ENCODE results near the gene TOP2A.

The TOP2A gene, protein sequence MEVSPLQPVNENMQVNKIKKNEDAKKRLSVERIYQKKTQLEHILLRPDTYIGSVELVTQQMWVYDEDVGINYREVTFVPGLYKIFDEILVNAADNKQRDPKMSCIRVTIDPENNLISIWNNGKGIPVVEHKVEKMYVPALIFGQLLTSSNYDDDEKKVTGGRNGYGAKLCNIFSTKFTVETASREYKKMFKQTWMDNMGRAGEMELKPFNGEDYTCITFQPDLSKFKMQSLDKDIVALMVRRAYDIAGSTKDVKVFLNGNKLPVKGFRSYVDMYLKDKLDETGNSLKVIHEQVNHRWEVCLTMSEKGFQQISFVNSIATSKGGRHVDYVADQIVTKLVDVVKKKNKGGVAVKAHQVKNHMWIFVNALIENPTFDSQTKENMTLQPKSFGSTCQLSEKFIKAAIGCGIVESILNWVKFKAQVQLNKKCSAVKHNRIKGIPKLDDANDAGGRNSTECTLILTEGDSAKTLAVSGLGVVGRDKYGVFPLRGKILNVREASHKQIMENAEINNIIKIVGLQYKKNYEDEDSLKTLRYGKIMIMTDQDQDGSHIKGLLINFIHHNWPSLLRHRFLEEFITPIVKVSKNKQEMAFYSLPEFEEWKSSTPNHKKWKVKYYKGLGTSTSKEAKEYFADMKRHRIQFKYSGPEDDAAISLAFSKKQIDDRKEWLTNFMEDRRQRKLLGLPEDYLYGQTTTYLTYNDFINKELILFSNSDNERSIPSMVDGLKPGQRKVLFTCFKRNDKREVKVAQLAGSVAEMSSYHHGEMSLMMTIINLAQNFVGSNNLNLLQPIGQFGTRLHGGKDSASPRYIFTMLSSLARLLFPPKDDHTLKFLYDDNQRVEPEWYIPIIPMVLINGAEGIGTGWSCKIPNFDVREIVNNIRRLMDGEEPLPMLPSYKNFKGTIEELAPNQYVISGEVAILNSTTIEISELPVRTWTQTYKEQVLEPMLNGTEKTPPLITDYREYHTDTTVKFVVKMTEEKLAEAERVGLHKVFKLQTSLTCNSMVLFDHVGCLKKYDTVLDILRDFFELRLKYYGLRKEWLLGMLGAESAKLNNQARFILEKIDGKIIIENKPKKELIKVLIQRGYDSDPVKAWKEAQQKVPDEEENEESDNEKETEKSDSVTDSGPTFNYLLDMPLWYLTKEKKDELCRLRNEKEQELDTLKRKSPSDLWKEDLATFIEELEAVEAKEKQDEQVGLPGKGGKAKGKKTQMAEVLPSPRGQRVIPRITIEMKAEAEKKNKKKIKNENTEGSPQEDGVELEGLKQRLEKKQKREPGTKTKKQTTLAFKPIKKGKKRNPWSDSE (N-terminal part only)

DNA sequence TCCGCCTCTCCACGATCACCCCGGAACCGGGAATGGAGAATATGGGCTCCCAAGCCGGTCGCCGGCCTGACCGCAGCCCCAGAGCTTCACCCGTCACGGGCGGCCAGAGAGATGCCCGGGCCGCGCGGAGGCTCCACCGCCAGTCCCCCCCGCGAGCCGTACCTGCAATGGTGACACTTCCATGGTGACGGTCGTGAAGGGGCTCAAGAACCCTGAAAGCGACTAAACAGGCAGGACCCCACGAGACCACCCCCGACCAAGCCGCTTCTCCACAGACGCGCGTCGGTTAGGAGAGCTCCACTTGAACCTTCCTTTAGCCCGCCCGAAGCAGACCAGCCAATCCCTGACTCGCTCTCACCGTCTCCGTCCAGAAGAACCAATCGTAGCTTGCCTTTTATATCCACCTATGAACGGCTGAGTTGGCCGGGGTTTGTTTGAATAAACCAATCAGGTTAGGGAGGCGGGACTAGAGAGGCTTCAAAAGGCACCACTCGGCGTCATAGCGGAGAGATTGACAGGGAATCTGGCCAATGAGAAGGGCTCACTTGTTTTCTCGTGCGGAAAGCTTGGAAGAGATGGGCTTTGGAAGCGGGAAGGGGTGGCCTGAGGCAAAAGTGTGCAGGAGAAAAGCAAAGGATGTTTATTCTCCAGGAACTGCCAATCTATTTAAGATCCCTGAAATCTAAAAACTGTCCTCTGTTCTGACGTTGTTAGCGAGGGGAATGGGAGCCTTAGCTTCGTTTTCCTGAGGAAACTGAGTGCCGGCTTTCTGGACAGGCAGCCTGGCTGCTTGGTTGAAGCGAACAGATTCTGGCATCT, at the start of gene TOP2A:
Gene TOP2A, minus strand, starts transcription at position 288 of the 819 bp plus-strand sequence. Its CDS starts 105 bp downstream, at position 183.
- peak; percentile 99 for DNase-seq

DNA sequence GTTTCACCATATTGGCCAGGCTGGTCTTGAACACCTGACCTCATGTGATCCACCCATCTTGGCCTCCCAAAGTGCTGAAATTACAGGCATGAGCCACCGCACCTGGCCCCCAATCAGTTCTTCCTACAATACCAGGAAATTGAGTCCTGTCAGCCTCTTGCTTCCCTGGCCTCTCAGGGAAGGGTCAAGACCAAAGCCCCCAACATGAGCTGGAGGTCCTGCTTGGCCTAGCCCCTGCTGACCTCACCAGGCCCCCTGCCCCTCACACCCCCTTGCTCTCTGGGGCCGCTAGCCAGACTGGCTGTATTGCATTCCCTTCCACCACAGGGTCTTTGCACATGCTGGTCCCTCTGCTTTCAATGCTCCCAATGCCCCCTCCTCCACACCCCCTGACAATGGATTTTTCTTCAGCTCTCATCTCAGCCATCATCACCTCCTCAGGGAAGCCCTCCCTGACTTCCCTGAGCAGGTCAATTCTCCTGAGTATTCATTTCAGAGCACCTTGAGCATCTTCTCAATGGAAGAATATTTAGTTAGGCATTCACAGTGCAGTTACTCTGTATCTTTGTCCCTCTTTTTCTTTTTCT, 49.7 kb upstream of the TOP2A start:
- DNase-seq, result no peak

DNA sequence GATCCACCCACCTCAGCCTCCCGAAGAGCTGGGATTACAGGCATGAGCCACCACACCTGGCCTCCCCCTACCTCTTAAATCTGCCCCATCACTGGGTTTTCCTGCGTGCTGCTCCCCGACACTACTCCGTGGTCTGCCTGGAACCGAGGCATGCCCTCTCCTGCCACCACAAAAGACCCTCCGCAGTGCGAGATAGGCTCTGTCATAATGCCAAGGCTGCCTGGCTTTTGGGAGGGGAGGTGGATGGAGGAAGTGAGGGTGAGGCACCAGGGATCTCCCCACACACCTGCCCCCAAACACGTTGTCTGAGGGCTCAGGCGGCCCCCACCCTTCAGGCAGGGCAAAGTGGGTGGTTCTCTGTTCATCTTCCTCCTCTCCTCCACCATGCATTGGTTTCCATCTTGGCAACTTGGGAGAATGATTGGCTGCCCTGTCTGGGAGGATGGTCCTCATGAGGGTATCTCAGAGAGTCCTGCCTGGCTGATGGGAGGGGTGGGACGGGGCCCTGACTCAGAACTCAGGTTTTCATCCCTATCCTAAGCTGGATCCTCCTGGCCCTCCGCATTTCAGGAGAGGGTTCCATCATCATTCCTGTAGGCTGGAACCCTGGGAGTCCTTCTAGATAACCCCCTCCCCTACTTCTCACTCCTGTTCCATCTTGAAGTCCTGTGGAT, 48.7 kb upstream of the TOP2A start:
- no peak for DNase-seq

DNA sequence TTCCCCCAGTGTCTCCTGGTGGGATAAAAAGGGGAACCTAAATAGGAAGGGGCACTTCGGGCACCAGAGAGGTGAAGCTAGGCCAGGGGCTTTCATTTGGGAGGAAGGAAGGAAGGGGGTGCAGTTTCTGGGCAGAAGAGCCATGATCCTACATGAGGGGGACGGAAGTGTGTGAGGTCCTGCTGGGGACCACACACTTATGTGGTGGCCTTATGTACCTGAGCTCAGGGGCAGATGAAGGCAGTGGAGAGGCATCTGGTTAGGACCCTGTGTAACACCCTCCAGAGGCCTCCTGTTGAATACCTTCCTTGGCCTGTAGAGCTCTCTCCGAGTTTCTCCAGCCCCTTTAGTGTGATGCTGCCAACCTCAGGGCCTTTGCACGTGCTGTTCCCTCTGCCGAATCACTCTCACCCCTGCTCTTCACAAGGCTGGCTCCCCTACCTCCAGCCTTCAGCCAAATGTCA, 46.7 kb upstream of the TOP2A start:
- DNase-seq, result no peak

DNA sequence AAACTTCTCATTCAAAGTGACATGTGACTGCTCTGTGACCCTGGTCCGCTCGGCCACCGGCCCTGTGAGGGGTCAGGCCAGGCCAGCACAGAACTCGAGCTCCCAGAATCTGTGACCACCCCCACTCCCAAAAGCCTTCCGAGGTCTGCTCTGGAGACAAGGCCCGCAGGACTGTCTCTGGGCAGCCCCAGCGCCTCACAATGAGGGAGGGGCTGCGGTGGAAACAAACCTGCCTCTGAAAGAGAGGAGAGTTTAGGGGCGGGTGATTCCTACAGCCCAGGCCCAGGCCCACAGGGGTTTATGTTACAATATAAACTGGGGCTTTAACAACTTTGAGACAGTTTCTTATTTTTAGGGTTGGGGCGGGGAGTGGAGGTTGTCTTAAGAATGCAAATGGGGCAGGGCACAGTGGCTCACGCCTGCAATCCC, 45.4 kb upstream of the TOP2A start:
- no peak for DNase-seq

DNA sequence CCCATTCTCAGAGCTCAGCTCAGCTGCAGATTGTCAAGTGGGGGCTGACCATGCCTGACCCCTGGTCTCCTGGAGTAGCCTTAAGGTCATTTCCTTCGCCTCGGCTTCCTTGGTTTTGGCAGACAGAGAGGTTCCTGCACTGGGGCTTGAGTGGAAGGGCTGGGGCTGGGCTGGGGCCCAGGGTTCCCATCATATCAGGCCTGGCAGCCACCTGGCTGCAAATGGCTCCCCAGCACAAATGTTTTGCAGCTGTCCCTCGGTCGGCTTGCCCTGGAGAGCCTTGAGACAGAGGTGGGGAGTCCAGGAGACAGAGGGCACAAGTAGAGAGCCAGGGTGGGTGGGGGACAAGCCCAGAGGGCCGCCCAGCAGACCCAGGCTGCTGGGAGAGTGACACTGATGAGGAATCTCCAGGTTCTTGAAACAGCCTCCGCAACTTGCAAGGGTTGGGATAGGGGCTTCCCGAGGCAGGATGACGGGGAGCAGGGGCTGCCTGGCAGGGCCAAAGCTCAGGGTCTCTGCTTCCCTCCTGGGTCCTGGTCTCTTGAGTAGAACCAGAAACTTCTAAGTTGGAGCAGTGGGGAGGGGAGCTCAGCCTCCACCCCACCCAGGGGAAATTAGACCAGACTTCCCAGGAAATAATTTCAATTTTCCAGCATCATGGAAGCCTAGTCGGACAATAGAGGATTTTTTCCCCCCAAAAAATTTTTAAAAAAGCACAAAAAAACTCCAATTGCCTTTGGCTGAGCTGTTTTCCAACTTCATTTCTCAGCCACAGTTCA, 44.8 kb upstream of the TOP2A start:
- no peak for DNase-seq

DNA sequence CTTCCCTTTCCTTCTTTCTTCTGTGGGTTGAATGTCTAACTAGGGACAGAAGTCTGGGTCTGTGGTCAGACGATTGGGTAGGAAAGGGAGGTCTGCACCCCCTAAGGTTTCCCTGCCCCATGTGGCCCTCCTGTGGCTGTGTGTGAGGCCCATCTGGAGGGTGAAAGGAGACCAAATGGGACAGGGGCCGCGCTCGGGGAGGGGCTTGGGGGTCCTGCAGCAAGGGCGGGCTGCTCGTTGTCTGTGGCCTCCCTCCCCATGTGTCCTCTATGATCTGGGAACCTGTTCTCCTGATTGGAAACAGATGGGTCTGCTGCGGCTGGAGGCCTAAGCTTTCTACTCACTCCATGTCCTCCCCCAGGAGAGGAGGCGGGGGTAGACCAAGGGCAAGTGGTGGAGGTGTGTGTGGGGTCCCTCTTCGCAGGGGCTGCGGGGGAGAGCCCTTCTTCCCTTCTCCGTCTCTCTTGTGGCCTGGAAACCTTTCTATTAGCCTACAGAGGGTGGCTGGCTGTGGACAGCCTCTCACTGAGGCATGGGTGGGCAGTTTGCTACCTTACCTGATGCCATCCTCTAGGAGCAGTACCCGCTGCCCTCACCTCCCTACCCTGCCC, 44.1 kb upstream of the TOP2A start:
- DNase-seq, result no peak

DNA sequence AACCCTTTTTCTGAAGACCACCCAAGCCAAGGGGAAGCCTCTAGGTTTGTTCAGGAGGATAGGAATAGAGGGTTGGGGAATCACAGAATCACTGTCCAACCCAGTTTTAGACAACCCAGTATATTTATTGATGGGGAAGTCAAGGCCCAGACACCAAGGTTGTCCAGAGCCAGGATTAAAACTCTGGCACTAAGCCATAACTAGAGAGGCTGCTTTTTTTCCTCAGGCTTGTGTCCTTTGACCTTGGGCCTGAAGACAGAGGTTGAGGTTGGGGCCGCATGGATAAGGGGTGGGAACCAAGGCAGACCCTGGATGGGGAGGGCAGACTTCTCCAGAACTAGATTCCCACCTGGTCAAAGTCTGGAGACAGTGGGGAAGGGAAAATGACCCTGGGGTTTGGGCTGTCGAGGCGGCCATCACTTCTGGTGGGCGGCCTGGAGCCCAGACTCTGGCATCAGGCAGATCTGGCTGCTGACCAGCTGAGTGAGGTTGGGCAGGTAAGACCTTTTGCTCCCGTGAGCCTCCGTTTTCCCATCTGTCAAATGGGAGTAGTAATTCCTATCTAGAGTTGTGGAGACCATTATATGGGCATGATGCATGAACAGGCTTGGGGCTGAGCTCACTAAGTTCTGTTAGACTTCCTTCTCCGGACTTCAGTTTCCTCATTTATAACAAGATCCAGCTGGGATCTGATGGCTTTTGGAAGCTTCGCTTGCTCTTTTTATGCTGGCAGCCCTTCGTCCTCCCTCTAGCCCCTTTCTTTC, 43.5 kb upstream of the TOP2A start:
- no peak for DNase-seq

DNA sequence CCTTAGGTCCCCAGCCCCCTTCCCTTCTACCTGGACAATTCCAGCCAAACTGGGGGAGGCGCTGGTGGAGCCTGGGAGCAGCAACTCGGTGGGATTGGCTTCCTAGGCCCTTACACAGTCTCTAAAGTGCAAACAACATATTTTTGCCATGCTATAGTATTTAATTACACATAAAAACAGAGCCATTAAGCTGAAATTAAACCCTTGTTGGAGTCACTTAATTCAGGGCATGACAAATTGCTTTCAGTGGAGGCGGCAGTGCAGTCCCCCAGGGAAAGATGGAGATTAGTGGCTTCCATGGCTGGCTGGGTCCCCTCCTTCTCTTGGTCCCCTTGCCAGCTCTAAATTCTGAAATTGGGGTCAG, 42.9 kb upstream of the TOP2A start:
- DNase-seq, result no peak

DNA sequence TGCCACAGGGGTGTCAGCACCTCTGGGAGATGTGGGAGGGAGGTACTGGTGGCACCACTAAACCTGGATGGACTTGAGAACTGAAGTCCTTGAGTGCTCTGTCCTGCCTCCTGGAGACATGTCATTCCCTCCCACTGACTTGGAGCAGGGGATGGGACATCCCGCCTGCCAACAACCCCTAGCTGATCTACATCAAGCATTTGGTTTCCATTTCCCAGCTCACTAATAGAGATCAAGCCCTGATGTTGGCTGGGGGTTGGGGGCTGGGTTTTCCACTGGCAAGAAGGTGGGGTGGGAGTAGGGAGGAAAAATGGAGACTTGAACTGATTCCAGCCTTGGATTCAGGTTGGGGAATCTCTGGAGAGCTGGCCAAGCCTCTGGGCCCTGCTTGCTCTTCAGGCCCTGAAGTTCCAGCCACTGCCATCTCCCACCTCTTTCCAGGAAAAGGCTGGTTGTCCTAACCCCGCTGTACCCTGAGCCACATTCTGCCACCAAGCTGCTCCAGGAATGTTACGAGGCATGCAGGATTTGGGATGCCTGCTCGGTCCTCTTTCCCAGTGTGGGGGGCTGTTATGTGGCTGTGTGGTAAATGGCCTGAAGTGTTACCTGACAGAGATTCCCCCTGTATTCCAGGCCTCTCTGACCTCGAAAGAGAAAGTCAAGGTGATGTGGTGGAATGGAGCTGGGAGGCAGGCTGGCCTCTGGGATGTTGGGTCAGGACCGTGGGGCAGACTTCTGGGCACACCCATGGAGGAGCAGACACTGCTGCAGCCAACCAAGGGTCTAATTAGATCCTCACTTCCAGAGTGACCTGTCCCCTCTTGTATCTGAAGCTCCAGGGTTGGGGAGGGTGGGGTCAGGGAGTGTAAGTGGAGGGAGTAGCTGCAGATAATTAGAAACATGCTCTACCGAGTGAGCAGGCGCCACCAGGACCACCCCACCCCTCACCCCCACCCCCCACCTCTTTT, 42.2 kb upstream of the TOP2A start:
- DNase-seq, result no peak

DNA sequence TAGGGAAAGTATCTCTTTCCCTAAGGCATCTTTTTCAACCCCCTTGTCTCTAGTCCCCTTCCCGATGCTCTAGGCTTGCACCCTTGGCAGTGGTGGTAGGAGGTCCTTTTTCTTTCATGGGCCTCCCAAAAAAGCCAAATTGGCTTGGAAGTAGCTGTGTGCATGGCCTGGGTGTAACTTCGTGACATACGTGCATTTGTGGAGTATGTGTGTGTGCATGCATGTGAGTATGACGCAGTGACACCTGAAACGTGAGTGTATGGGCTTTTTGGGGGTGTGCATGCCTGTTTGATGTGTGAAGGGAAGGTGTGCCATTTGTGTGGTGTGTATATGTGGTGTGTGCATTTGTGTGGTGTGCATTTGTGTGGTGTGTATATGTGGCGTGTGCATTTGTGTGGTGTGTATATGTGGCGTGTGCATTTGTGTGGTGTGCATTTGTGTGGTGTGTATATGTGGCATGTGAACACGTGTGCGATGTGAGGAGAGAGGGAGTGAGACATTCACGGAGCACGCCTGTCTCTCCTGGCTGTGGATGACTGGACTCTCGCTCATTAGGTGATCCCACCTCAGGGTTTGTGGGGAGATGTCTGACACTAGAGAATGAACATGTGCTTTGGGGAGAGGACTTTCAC, 41.3 kb upstream of the TOP2A start:
- no peak for DNase-seq

DNA sequence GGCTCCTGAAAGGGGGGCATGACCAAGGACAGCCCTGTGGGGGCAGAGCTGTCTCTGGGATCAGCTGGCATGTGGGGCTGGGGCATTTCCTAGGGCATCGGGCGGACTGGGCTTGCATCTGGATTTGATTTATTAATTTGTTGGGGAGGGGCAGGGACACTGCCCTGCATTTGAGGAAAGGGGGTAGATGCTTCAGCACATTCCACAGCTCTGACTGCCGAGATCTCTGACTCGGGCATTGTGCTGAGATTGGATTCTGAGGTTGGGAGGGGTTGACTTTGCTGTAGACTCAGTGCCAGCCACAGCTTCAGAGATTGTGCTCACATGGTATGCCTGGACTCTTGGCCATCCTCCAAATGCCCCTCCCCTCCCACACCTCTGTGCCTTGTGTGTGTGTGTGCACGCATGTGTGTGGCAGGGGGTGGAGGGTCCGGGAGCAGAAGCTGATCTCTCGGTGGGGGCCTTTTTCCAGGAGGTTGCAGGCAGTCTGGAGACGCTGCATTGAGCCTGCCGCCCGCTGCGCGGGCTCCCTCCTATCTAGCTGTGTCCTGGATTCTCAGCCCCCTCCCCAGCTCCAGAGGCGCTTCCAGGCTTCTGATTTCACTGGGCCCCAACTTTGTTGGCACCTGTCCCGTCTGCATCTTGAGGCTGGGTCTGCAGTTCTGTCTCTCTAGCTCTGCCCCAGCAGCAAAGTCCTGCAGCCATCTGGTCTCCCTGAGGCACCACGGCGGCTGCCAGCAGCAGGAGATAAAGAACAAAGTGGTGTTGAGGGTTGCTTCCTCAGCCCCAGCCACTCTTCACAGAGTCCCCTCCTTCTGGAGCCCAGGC, 40.5 kb upstream of the TOP2A start:
- no peak for DNase-seq

DNA sequence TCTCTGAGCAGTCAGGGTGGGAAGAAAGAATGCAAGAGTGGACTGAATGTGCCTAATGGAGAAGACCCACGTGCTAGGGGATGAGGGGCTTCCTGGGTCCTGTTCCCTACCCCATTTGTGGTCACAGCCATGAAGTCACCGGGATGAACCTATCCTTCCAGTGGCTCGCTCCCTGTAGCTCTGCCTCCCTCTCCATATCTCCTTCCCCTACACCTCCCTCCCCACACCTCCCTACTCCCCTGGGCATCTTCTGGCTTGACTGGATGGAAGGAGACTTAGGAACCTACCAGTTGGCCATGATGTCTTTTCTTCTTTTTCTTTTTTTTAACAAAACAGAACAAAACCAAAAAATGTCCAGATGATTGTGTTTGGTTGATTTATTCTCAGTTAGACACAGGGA, 39.7 kb upstream of the TOP2A start:
- no peak for DNase-seq

DNA sequence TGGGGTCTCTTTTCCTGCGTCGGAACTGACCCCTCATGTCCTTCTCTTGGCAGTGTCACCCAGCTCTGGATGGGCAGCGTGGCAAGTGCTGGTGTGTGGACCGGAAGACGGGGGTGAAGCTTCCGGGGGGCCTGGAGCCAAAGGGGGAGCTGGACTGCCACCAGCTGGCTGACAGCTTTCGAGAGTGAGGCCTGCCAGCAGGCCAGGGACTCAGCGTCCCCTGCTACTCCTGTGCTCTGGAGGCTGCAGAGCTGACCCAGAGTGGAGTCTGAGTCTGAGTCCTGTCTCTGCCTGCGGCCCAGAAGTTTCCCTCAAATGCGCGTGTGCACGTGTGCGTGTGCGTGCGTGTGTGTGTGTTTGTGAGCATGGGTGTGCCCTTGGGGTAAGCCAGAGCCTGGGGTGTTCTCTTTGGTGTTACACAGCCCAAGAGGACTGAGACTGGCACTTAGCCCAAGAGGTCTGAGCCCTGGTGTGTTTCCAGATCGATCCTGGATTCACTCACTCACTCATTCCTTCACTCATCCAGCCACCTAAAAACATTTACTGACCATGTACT, 38.8 kb upstream of the TOP2A start:
- no peak for DNase-seq

DNA sequence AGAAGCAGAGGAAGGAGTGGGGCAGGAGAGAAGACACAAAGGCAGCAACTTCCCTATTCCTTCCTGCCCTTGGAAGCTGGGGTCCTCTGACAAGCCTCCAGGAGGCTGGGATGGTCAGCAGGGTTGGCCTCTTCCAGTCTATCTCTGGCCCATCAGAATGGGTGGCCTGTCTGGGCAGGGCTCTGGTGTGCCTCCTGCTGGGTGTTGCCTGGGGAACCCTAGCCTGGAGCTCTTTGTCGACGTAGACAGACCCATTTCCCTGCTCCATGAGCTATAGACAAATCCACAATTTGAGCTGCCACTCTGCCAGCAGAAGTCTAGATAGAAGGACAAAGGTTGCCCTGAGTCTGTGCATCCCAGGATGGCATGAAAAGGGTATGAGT, 36.9 kb upstream of the TOP2A start:
- no peak for DNase-seq
